HL-60/S4 treated with retinoic acid at 250 ng/mL for 4 days and 3 days (cell line): ENCODE results near the gene ASCC3.
"Not testable (repeated sequence)": the region's sequence is repeated elsewhere in the genome, so short reads cannot be mapped to it uniquely, and the experiment has no call there.

Source experiments
- in situ Hi-C: fragments of 300-500 bp; cut with MboI; formaldehyde crosslinking; loops from 2 replicates; pipeline ENCODE4 v1.7.0; 2022; ENCODE audit warnings: low sequenced_read_pairs

The ASCC3 gene

DNA sequence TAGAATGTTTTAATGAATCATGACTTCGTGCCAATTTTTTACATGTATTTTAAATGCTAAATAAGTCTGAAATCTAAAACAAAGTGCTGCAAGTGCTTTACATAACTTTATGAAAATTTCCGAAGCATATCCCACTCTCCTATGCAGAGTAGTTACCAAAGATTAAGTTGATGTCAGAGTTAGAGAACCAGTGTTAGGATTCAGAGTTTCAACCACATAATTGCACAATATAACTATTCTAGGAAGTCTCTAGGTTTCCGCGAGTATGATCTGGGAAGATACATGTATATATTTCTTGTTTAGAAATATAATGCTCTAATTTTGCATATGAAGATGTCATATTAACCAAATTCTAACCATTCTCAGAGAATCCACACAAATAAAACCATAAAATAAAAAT is 74.8 kb downstream of the ASCC3 start:
- in situ Hi-C loops = no loop called here

DNA sequence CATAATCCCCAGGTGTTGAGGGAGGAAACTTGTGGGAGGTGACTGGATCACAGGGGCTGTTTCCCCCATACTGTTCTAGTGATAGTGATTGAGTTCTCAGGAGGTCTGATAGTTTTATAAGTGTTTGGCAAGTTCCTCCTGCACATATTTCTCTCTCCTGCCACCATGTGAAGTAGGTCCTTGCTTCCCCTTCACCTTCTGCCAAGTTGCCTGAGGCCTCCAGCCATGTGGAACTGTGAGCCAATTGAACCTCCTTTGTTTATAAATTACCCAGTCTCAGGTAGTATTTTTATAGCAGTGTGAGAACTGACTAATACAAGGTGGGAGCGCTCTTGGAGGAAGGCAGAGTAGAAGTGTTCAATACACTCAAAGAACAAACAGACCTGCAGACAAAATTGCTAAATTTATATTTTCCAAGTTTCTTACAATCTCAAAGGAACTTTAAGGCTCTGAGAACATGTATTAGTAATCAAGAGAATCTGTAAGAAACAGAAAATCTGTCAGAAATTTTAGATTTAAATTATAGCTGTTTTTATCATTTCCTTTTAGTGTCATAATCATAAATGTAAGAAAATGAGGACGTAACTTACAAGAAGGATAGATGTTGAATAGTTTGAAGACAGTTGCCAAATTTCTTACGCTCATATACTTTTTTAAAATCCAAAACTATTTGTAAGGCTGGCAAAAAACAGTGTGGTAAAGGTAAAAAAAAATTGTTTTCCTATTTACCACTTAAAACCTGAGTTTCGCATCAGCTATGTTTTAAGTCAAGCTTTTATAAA is 77.7 kb downstream of the ASCC3 start:
- in situ Hi-C loops = no loop called here

DNA sequence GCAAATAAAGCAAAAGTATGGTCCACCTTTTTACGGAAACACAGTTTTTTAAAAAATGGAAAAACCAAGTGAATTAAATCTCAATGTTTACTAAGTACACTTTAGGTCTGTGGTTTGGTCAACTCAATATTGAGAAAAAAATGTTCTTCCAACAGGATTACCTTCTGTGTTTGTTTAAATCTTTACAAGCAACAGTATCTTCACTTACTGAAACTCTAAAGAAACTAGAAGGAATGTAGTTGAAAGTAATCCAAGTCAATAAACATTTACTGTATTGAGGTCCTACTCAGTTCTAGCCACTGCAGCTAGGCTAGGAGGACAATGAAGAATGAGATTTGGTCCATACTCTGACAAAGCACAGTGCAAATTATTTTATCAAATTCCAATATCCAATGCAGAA is 80.1 kb downstream of the ASCC3 start:
- in situ Hi-C loops = no loop called here

DNA sequence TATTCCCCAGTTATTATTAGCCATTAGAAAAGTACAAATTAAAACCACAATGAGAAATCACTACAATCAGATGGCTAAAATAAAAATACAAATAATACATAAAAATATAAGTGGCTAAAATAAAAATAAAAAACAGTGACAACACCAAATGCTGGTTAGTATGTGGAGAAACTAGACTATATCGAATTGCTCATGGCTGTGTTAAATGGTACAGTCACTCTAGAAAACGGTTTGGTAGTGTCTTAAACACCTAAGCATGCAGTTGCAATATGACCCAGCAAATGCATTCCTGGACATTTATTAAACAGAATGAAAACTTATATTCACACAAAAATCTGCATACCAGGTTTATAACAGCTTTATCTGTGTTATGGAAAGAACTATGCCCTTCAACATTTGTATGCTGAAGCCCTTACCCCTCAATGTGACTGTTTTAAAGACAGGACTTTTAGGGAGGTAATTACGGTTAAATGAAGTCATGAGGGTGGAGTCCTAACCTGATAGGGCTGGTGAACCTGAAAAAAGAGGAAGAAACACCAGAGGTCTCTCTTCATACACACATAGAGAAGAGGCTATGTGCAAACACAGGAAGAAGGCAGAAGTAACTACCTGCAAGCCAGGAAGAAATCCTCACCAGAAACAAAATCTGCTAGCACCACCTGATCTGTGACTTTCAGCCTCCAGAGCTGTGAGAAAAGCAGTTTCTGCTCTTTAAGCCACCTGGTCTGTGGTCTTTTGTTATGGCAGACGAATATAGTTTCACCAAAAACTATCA is 84.9 kb downstream of the ASCC3 start:
- in situ Hi-C loops = no loop called here

DNA sequence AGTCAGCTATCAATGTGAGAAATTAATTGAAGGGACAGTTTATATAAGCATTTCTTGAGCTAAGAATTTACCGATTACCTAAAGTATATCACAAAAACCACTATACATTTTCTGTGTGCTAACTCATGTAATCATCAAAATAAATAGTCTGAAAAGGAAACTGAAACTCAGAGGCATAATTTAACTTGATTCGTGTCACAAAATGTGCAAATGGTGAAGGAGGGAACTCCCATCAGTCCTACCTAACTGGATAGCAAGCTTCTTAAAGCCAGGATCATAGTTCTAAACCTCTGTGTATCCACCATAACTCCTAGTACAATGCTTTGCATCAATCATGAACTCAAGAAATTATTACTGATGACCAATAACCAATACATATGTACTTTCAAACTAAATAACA is 91.0 kb downstream of the ASCC3 start:
- in situ Hi-C loops = no loop called here

DNA sequence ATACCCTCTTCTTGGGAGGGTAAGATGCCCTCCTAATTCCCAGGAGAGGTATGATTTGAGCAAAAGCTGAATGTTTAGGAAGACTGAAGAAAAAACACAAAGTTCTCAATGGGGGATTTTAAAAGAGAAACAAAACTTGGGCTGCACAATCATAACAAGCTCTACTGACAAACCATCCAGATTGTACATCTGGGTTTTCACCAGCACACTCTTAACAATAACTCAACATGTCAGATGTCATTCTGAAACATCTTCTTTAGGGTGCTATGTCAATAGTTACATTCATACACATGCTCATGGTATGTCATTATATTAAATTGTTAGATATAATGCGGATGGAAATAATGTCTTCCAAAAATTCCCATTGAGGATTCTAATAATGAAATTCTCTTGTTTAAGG is 95.1 kb downstream of the ASCC3 start:
- in situ Hi-C loops = no loop called here

DNA sequence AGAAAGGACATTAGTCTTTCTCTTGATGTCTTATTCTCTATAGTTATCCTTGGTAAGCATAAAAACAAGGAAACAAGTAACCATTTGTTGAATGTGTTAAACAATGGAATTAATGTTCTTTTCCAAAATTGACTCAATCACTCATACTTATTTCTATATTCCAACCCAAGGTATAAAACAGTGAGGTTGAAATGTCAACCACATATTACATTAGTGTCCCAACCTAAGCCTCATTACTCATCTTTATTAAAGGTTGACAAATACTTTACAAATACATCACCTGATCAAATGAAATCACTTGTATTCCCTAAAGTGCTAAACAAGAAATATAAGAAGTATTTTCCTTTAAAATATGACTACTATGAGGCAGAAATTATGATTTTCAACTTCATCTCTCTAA is 100.5 kb downstream of the ASCC3 start:
- in situ Hi-C loops = no loop called here

DNA sequence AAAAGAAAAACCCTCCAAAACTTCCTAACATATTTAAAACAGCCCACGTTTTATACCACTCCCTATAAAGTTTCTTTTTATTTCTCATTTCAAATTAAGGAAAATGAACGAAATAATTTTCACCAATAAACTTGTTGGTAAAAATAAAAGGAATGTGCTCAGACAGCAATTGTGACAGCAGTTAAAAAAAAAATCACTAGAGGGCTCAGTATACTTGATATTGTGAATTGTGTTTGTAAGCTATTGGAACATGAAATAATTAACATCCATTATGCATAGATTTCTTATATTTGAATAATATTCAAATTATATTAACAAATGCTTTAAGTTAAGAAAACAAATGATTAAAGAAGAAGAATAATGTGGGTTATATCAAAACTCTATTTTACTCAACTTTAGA is 105.5 kb downstream of the ASCC3 start:
- in situ Hi-C loops = no loop called here

DNA sequence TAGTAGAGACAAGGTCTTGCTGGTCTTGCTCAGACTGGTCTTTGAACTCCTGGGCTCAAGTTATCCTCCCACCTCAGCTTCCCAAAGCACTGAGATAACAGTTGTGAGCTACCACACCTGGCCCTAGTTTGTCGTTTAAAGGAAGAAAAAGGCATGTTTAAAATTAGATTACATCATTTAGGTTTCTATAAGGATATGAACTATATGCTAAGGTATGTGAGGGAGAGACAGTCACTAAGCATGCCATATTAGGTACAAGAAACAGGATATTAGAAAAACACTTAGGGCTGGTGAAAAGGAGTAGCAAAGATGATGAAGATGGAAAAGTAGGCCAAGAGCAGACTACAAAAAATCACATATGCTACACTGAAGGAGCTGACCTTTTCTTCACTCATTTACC is 106.4 kb downstream of the ASCC3 start:
- in situ Hi-C loops = no loop called here

DNA sequence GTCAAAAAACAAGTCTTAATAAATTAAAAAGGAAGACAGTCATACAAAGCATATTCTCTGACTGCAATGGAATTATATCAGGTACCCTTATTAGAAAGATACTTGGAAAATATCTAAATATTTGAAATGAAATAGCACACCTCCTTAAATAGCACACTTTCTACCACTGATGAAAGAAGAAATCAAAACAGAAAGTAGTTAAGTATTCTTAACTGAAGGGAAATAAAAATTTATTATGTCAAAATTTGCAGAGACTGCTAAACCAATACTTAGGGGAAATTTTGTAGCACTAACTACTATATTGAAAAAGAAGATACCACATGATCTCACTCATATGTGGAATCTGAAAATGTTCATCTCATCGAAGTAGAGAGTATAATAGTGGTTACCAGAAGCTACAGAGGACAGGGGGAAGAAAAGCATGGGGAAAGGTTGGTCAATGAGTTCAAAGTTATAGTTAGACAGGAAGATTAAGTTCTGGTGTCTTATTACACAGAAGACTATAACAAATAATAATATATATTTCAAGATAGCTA is 112.2 kb downstream of the ASCC3 start:
- in situ Hi-C loops = no loop called here

DNA sequence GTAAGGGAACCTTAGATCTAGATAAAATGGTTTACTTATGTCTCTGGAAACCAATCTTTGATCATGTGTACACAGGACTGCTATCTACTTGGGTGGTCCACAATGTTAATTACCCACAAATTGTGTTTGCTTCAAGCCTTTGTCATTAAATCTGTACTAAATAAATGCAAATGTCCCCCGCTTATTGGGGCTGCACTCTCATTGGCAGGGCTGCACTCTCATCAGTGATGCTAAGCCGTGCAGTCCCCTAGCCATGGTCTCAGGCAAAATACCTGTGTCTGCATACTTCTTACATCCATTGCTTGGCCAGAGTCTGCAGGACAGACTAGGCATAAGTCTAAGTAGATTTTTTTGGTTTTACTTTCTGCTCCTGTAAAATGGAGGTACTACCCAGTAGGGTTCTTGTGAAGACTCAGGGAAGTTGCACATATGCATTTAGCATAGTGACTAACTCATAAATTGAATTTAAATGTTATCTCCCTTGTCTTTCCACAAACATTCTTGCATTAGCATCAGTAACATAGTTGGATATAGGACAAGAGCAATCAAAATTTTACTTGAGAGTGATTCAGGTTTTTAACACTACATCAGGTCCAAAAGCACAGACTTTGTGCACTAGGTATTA is 117.4 kb downstream of the ASCC3 start:
- in situ Hi-C loops = no loop called here

DNA sequence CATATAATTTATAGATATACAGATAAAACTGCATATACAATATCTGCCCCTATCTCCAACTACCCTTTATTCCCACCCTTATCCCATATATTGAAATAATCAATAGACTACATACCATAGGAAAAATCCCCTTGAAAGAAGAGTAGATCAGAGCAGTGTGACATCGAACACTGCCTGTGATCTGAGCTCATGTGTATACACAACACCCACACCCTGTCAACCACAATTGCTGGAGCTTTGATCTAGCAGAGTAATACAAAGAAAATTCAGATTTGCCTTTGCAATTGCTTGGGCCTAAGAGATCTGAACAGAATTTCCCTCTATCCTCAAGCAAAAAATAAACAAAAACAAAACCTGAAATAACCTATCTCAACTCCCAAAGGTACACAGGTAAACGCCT is 119.3 kb downstream of the ASCC3 start:
- in situ Hi-C loops = no loop called here

DNA sequence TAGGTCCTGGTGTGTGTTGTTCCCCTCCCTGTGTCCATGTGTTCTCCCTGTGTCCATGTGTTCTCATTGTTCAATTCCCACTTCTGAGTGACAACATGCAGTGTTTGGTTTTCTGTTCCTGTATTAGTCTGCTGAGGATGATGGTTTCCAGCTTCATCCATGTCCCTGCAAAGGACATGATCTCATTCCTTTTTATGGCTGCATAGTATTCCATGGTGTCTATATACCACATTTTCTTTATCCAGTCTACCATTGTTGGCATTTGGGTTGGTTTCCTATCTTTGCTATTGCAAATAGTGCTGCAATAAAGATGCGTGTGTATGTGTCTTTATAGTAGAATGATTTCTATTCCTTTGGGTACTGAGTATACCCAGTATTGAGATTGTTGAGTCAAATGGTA is 122.7 kb downstream of the ASCC3 start:
- in situ Hi-C loops = not testable (repeated sequence)

DNA sequence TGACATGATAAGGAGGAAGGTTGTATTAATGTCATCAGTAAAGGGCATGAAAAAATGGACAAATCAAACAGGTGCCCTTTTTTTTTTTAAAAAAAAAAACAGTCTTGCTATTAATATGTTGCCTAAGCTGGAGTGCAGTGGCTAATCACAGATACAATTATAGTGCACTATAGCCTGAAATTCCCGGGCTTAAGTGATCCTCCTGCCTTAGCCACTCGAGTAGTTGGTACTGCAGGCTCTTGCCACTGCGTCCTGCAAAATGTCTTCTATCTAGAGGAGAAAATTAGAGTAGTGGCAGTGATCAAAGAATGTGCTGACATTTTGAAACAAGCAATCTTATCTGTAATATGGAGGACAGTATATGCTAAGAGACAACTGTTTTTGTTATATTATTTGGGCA is 127.7 kb downstream of the ASCC3 start:
- in situ Hi-C loops = no loop called here

DNA sequence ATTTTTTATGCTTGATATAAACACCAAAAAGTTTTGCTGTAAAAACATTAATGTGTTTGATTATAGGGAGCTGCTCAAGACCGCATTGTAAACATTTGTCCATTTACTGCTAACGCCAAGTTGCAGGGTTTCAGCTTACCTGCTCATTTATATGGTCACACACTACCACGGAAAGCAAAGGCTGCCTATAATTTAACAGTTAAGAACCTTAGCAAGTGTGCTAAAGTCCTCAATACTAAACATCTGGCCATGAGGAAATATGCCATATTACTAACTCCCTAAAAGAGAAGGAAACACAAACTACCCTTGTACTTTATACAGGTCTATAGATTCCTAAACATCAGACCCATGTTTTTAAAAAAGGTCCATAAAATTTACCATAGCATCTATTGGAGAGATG is 129.5 kb downstream of the ASCC3 start:
- in situ Hi-C loops = no loop called here

DNA sequence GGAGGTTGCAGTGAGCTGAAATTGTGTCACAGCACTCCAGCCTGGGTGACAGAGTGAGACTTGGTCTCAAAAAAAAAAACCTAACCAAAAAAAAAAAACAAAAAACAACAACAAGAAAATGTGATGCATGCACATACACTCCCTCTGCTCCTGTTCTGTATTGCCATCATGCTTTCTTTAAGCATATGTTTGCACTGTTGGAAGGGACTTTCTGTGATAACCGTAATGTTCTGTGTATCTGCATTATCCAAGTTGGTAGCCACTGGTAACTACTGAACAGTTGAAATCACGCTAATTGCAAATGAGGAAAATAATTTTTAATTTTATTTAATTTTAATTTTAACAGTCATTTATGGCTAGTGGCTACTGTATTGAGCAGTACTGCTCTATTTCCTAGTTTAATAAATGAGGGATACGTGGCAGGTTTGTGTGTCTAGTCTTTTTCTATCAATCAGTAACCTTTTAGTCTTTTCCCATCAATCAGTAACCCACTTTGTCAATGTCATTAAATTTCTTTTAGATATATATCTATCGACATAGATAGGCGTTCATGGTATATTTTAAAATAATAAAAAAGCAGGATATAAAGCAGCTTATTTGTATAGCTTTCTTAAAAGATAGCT is 135.6 kb downstream of the ASCC3 start:
- in situ Hi-C loops = no loop called here

DNA sequence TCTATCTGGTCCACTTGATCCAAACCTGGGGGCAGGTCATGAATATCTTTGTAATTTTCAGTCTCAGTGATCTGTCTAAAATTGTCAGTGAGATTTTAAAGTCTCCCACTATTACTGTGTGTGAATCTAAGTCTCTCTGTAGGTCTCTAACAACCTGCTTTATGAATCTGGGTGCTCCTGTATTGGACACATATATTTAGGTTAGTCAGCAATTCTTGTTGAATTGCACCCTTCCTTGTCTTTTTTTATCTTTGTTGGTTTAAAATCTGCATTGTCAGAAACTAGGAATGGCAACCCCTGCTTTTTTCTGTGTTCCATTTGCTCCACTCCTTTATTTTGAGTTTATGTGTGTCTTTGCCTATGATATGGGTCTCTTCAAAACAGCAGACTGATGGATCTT is 140.7 kb downstream of the ASCC3 start:
- in situ Hi-C loops = no loop called here

DNA sequence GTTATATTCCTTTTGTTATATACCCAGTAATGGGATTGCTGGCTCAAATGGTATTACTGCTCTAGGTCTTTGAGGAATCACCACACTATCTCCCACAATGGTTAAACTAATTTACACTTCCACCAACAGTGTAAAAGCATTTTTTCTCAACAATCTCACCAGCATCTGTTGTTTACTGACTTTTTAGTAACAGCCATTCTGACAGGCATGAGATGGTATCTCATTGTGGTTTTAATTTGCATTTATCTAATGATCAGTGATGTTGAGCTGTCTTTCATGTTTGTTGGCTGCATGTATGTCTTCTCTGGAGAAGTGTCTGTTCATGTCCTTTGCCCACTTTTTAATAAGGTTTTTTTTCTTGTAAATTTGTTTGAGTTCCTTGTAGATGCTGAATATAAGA is 143.4 kb downstream of the ASCC3 start:
- in situ Hi-C loops = not testable (repeated sequence)

DNA sequence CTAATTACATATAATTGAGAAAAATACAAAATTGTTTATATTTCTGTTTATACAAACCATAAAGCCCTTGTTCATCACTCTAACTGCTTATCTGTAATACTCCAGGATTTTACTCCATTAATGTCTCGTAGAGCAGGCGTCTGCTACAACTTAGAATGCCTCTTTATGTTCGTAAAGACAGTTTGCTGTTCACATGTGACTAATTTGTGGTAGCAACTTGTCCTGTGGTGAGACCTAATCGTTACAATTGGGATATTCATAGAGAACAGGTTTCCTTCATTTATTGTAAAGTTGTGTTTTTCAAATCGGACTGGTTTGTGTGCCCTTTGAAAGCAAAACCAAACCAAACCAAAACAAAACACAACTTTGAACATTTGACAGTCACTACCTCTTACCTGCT is 149.7 kb downstream of the ASCC3 start:
- in situ Hi-C loops = no loop called here

DNA sequence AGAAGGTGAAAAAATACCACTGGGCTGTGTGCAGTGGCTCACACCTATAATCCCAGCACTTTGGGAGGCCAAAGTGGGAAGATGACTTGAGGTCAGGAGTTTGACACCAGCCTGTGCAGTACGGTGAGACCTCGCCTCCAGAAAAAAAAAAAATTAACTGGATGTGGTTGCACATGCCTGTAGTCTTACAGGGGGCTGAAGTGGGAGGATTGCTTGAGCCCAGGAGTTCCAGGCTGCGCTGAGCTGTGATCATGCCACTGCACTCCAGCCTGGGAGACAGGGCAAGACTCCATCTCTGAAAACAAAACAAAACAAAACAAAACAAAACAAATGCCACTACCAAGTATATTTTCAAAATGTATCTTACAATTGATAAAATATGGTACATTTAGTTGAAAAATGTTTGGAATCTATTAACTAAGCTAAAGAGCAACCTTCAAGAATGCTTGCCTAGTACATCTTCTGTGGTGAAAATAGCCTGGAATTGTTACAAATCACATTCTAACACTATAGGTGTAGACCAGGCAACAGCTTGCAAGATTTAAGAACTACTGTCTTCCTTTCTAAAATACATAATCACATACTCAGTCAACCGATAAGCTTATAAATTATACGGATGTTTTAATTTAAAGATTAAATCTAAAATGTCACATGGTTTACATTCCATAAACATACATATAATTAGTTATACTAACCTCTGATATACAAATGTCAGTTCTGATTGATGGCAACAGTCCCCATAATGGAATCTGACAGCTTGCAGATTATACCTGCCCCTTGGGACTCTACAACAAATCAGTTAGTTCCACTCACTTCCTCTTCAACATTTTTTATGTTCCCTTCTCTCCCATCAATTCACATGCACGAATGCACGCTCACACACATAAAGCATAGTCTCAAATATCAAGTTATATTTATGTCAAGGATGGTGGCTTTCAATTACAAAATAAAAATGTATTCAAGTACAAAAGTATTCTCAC is 150.8 kb downstream of the ASCC3 start:
- in situ Hi-C loops = no loop called here
